Subcutaneous adipose tissue (tissue), 4 donors: ENCODE results near the gene NUDT16L1. TPM values are rescaled to one million over a fixed set of nuclear protein-coding genes. Genes with fewer than 3 reads are reported as not detected.

Source experiments
- total RNA-seq, 4 donors: library from RNA; depleted of rRNA; stranded (reverse); fragments of >200 nt; gene quantifications; one replicate each; pipeline ENCODE4 v1.1.0, GENCODE V29; 2016
- TF ChIP-seq, protein P1 (sequence below): fragments of 450-650 bp; IDR thresholded peaks from one replicate; pipeline ENCODE4 v1.5.1; 2016; ENCODE audit warnings: low read depth, mild to moderate bottlenecking, control low read depth, antibody characterized with exemption, moderate library complexity

NUDT16L1 gene
- total RNA-seq, 4 donors from 2014 or later = 11.7 to 38.8 (median 16.7) TPM

DNA sequence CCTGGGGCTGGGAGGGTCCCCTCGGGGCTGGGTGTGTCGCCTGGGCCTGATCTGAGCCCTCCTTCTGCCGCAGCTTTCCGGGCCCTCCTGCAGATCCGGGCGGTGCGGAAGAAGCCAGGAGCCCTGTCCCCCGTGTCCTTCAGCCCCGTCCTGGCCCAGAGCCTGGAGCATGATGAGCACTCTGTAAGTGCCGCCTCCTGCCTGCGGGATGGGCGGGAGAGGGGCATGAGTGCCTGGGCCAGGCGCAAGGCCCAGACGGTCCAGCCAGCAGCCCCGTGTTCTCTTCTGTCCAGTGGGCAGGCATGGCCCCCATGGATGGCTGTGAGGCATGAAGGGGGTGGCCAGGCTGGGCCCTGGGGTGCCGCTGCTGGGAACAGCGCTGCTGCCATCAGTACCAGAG lies 16.0 kb upstream of the NUDT16L1 start:
- TF ChIP-seq, protein P1, sequence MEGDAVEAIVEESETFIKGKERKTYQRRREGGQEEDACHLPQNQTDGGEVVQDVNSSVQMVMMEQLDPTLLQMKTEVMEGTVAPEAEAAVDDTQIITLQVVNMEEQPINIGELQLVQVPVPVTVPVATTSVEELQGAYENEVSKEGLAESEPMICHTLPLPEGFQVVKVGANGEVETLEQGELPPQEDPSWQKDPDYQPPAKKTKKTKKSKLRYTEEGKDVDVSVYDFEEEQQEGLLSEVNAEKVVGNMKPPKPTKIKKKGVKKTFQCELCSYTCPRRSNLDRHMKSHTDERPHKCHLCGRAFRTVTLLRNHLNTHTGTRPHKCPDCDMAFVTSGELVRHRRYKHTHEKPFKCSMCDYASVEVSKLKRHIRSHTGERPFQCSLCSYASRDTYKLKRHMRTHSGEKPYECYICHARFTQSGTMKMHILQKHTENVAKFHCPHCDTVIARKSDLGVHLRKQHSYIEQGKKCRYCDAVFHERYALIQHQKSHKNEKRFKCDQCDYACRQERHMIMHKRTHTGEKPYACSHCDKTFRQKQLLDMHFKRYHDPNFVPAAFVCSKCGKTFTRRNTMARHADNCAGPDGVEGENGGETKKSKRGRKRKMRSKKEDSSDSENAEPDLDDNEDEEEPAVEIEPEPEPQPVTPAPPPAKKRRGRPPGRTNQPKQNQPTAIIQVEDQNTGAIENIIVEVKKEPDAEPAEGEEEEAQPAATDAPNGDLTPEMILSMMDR = no peak

DNA sequence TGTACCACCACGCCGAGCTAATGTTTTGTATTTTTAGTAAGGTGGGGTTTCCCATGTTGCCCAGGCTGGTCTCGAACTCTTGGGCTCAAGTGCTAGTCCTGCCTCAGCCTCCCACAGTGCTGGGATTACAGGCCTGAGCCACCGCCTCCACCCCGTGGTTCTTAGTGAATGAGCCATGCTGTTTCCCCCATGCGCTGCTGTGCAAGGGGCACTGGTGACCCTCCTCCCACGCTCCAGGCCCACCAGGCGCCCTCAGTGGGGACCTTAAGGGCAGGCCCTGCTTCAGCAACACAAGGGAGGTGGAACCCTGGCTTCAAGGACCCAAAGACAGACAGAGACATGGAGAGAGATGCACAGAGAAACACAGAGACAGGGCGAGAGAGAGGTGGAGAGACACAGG lies 15.4 kb upstream of the NUDT16L1 start:
- TF ChIP-seq, protein P1 = no peak

DNA sequence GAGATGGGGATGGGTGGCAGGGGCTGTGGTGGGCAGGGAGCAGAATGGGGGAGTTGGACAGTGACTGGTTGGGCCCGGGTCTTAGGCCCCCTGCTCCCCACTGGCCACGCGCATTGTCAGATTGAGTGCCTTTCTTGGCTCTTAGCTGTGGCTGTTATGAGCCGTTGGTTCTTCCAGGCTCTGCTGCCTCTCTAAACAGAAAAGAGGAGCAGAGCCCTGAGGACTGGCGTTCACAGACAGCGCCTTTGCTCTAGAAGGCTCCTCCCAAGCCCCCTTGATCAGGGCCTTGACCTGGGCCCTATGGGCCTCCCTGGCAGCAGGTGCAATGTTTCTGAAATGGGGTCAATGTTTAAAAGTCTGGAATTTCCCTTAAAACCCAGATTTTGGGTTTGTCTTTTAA lies 14.8 kb upstream of the NUDT16L1 start:
- TF ChIP-seq, protein P1 = no peak

DNA sequence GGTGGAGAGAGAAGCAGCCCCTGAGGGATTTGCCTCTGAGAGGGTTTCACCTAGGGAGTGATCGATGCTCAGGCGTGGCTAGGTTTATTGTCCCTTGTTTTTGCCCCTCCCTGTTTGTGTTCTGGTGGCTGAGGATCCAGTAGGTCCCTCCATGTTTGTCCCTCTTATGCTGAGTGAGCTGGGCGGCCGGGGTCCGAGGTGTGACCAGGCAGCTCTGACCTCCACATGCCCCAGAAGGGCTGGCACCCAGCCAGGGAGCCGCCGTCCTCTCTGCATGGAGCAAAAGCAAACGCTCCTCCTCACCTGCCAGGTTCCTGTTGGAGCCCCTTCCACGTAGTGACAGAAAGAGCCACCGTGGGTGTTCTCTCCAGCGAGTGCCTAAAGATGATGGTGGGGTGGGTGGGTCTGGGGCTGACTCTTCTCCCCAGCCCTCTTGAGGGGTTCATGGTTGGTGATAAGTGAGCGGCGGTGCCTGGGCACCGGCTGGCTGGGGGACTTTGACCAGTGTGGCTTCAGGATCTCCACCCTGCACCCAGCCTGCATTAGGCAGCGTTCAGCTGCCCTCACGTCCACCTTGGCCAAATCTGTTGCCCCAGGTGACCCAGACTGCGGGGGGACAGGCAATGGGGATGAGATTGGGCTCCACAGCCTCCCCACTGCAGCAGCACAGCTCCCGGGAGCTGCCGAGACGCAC lies 14.1 kb upstream of the NUDT16L1 start:
- TF ChIP-seq, protein P1 = no peak

DNA sequence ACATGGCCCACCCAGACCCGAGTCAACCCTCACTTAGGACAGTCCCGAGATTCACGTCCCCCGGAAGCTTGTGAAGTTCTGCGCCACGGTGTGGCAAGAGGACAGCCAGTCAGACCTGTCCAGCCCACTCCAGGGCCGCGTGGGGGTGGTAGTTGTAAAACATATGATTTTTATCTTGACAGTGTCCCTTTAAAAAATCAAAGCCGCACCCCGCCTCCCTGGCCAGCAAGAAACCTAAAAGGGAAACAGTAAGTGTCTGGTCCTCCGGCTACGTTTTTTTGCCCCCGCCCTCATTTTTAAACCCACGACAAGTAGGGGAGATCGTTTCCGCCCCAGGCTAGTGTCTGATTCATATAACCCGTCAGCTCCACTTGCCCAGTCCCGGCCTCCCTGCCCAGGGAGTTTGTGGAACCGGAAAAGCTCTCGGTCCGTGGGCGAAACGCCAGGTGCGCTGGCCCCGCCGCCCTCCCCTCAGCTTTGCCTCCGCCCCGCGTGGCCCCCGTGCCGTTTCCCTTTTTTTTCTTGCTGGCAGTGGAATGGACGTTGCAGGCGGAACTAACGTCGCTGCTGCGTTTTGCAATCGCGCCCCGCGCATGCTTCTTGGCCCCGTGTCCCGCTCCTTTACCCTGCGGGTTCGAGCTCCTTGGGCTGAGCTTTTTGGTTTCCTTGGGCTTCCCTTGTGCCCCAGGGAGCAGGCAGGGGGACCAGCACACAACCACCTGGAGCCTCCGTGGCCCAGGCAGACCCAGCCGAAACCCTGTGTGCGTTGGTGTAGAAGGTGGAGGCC lies 13.3 kb upstream of the NUDT16L1 start:
- TF ChIP-seq, protein P1 = no peak

DNA sequence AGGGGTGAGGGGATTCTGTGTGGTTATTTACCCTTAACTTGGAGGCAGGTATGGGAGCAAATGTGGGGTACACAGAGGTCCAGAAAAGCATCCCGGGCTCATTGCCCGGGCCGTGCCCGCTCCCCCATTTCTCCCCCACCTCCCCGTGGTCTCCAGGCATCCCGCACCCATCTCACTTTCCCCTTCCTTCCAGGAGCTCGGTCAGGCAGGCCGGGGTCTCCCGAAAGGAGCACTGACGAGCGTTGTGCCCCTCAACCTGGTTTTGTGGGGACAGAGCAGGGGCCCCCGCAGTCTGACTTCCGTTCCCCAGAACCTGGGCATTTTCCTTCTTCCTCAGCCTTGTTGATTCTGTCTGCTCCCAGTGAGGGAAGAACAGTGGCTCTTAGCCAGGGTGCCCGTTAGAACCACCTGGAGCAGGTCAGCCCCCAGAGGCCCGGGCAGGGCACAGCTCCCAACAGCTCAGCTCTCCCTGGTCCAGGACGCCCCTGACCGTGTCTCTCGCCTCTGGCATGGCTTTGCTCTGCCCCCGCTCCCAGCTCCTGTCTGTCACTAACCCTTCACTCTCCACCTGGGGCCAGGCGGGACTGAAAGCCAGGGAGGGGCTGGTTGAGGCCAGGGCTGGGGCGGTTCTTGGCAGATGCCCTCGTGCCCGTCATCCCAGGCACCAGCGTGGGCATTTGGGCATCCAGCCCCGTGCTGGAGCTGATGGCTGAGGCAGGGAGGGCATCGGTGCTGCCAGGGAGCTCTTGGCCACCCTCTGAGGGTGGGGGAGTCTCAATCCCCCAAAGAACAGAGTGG lies 12.5 kb upstream of the NUDT16L1 start:
- TF ChIP-seq, protein P1 = no peak

DNA sequence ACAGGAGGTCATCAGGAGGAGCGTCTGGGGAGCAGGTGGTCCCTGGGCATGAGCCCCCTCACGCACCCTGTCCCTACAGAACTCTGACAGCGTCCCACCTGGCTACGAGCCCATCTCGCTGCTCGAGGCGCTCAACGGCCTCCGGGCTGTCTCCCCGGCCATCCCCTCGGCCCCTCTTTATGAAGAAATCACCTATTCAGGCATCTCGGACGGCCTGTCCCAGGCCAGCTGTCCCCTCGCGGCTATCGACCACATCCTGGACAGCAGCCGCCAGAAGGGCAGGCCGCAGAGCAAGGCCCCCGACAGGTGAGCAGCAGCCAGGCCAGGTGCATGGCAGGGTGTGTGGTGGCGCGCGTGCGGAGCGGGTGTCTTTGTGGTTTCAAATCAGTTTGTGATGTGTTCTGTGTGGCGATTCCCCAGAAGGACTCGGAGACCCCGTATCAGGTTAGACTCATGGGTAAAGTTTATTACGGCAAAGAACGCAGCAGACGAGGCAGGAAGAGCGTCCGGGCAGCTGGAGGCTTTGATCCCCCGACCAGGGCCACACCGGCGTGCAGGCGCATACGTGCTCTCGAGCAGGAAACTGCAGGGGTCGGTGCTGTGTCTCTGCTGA lies 11.8 kb upstream of the NUDT16L1 start:
- TF ChIP-seq, protein P1 = no peak
